NOMO-1 treated with DMSO at 0.1 percent for 48 hours (cell line): ENCODE results near the gene SH3PXD2A.

Experiments
- DNase-seq: peaks from one replicate; lab custom pipeline; 2025; ENCODE audit not compliant: unreplicated experiment; lab: John Stamatoyannopoulos, UW

Gene SH3PXD2A

GRCh38 chr10:103552856-103553742 is 302.3 kb downstream of the SH3PXD2A start:
- DNase-seq, result no peak

- peak; percentile 49 for DNase-seq
Observed at GRCh38 chr10:103551619-103552602, 303.5 kb downstream of the SH3PXD2A start.

GRCh38 chr10:103550229-103550628 is 305.1 kb downstream of the SH3PXD2A start:
- DNase-seq, result no peak

- no peak for DNase-seq
Observed at GRCh38 chr10:103549349-103549685, 306.1 kb downstream of the SH3PXD2A start.

GRCh38 chr10:103548581-103549348 is 306.6 kb downstream of the SH3PXD2A start:
- DNase-seq, result no peak

GRCh38 chr10:103548006-103548405 is 307.4 kb downstream of the SH3PXD2A start:
- DNase-seq, result no peak

- DNase-seq, result no peak
Observed at GRCh38 chr10:103547391-103547946, 307.9 kb downstream of the SH3PXD2A start.

- DNase-seq, result no peak
Observed at GRCh38 chr10:103546401-103546800, 309.0 kb downstream of the SH3PXD2A start.

GRCh38 chr10:103545771-103546281 is 309.6 kb downstream of the SH3PXD2A start:
- no peak for DNase-seq

GRCh38 chr10:103545366-103545765 is 310.0 kb downstream of the SH3PXD2A start:
- no peak for DNase-seq

- no peak for DNase-seq
Observed at GRCh38 chr10:103544657-103545310, 310.6 kb downstream of the SH3PXD2A start.
